ENCODE data around the gene NAP1L4. TPM values are rescaled to one million over a fixed set of nuclear protein-coding genes. Genes with fewer than 3 reads are reported as not detected.

The NAP1L4 gene
- total RNA-seq, 1 donor from 2014 or later: 83.5 TPM

DNA sequence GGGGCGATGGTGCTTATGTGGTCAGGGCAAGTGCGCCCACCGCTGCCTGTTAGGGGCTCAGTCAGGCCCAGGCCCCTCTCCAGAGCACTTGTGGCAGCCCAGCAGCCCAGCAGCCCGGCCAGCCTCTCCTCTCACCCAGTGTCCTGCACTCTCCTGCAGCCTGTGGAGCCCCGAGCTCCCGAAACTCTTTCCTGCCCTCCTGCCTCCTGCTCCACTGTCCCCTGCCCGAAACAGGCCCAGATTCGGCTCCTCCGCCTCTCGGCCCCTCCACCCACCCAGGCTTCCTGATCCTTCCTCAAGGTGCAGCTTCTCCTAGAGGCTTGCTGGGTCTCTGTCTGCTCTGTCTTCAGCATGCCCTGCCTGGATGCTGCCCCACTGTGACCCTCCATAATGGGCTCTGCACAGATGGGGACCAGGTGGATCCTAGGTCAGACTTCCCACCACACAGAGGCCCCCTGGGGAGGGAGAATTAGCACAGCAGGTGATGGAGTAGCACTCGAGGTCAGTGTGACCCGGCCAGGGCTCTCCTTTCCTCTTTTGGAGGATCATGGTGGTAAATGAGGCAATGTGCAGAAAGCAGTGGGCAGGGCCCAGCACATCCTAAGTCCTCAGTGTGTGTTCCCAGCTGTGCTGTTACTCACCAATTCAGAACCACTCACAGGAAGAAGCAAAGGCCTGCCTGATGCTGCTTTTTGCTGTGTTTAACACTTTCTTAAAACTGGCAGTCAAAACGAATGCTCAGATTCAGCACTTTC is 18.6 kb upstream of the NAP1L4 start:
- no peak for DNase-seq (ENCODE audit: low spot score)
- Mint-ChIP-seq H3K9me3 (ENCODE audit: low read depth) (no peaks in the 10 kb centered on the region), H3K4me3 (ENCODE audit: unreplicated experiment) (no peak overlapping the region), H3K27ac (ENCODE audit: unreplicated experiment) (peak overlapping the region; percentile 73), H3K4me1 (ENCODE audit: low read depth) (peaks cover 10% of the 10 kb centered on the region), H3K27me3 (ENCODE audit: low read depth) (no peaks in the 10 kb centered on the region), H3K36me3 (ENCODE audit: low read depth) (peaks cover 36% of the 10 kb centered on the region)
- TF ChIP-seq, protein P1, sequence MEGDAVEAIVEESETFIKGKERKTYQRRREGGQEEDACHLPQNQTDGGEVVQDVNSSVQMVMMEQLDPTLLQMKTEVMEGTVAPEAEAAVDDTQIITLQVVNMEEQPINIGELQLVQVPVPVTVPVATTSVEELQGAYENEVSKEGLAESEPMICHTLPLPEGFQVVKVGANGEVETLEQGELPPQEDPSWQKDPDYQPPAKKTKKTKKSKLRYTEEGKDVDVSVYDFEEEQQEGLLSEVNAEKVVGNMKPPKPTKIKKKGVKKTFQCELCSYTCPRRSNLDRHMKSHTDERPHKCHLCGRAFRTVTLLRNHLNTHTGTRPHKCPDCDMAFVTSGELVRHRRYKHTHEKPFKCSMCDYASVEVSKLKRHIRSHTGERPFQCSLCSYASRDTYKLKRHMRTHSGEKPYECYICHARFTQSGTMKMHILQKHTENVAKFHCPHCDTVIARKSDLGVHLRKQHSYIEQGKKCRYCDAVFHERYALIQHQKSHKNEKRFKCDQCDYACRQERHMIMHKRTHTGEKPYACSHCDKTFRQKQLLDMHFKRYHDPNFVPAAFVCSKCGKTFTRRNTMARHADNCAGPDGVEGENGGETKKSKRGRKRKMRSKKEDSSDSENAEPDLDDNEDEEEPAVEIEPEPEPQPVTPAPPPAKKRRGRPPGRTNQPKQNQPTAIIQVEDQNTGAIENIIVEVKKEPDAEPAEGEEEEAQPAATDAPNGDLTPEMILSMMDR (IDR thresholded peaks at IDR 0.05): no peak

- H3K27ac Mint-ChIP-seq (ENCODE audit: unreplicated experiment): no peak overlapping the region
- no peaks in the 10 kb centered on the region for H3K9me3 Mint-ChIP-seq (ENCODE audit: low read depth)
- H3K4me1 Mint-ChIP-seq (ENCODE audit: low read depth): peaks cover 14% of the 10 kb centered on the region
- H3K4me3 Mint-ChIP-seq (ENCODE audit: unreplicated experiment): no peak overlapping the region
- H3K27me3 Mint-ChIP-seq (ENCODE audit: low read depth): no peaks in the 10 kb centered on the region
- DNase-seq (ENCODE audit: low spot score): no peak
- TF ChIP-seq, protein P1 (IDR thresholded peaks at IDR 0.05): no peak
- peaks cover 32% of the 10 kb centered on the region for H3K36me3 Mint-ChIP-seq (ENCODE audit: low read depth)
These were observed 17.9 kb upstream of the NAP1L4 start for GRCh38 chr11:3010004-3010403.

DNA sequence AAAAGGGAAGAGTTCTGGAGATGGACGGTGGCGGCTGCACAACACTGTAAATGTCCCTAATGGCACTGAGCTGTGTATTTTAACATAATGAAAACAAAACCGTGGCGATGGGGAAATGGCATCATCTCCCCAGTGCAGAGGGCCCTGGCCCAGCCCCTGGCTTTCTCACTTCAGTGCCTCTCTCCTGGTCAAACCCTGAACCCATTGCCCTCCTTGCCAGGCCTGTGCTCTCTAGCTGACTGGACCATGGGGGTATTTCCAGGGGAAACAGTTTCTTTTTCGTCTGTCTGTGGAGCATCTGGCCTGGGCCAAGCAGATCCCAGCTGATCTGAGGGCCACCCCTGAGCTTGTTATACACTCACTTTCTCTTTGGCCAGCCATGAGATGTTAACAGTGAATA is 17.4 kb upstream of the NAP1L4 start:
- Mint-ChIP-seq H3K4me3 (ENCODE audit: unreplicated experiment) (no peak overlapping the region), H3K9me3 (ENCODE audit: low read depth) (no peaks in the 10 kb centered on the region), H3K4me1 (ENCODE audit: low read depth) (peaks cover 14% of the 10 kb centered on the region), H3K27me3 (ENCODE audit: low read depth) (no peaks in the 10 kb centered on the region), H3K36me3 (ENCODE audit: low read depth) (peaks cover 30% of the 10 kb centered on the region), H3K27ac (ENCODE audit: unreplicated experiment) (no peak overlapping the region)
- DNase-seq (ENCODE audit: low spot score): no peak
- TF ChIP-seq, protein P1 (IDR thresholded peaks at IDR 0.05): no peak

DNA sequence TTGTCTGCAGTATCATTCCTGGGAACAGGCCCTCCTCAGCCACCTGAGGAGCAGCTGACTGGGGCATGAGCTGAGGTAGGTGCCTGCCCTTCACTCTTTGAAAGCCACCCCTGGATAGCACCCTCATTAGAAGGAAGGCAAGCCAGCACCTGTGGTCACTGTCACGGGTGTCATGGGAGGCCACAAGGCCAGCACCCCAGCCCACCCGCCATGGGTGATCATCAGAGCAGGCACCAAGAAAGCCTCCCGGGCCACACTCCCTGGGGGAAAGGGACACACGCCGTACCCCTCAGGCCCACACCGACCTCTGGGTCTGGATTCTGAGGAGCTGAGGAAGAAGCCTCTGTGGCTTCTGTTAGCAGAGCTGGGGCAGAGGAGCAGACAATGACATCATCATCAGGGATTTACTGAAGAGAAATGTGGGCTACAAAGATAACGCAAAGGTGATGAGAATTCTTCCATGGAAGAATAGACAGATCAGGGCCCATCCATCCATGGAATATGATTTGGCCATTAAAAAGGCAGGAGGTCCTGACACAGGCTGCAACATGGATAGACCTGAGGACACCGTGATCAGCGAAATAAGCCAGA is 16.7 kb upstream of the NAP1L4 start:
- H3K36me3 Mint-ChIP-seq (ENCODE audit: low read depth): peaks cover 36% of the 10 kb centered on the region
- peak; percentile 50 for DNase-seq (ENCODE audit: low spot score)
- H3K27ac Mint-ChIP-seq (ENCODE audit: unreplicated experiment): no peak overlapping the region
- no peaks in the 10 kb centered on the region for H3K27me3 Mint-ChIP-seq (ENCODE audit: low read depth)
- H3K4me1 Mint-ChIP-seq (ENCODE audit: low read depth): peaks cover 12% of the 10 kb centered on the region
- no peaks in the 10 kb centered on the region for H3K9me3 Mint-ChIP-seq (ENCODE audit: low read depth)
- no peak overlapping the region for H3K4me3 Mint-ChIP-seq (ENCODE audit: unreplicated experiment)
- TF ChIP-seq, protein P1 (IDR thresholded peaks at IDR 0.05): no peak

DNA sequence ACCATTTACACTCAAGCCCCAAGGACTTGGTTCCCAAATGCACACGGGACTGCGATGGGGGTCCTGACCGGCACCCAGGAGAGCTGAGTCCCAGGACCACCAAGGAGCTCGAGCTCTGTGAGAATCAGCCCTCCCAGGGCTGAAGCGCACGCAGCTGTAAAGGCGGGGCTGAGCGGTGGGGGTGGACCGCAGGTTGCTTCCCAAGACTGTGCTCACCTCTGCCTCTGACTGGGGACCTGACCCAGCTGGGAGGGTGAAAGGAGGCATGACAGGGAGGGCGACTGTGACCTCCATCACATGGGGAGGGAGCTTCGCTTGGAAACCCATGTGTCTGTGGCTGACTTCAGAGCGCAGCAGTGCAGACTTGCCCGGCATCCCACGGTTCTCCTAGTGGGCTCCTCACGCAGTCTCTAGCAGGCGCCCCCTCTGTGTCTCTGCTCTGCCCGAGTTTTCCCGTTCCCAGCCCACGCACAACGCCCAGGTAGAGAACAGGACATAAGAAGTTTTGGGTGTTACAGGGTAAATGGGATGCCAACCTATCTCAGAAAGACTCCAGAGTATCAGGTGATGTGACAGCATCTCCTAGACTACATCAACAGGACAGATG is 15.4 kb upstream of the NAP1L4 start:
- no peaks in the 10 kb centered on the region for H3K27me3 Mint-ChIP-seq (ENCODE audit: low read depth)
- H3K4me1 Mint-ChIP-seq (ENCODE audit: low read depth): peaks cover 15% of the 10 kb centered on the region
- no peak for DNase-seq (ENCODE audit: low spot score)
- H3K9me3 Mint-ChIP-seq (ENCODE audit: low read depth): no peaks in the 10 kb centered on the region
- H3K27ac Mint-ChIP-seq (ENCODE audit: unreplicated experiment): no peak overlapping the region
- TF ChIP-seq, protein P1 (IDR thresholded peaks at IDR 0.05): no peak
- peaks cover 43% of the 10 kb centered on the region for H3K36me3 Mint-ChIP-seq (ENCODE audit: low read depth)
- H3K4me3 Mint-ChIP-seq (ENCODE audit: unreplicated experiment): no peak overlapping the region

All from chondrocyte (in vitro differentiated cells).